H1 (cell line): ENCODE measurements around the gene LARP4B. TPM values are rescaled to one million over a fixed set of nuclear protein-coding genes. Genes with fewer than 3 reads are reported as not detected.

Experiments used
- CBX8 ChIP-seq: fragments of 300-800, 300-1000 bp; sonication (generic); IDR thresholded peaks from 2 replicates; pipeline ENCODE4 v1.7.1; 2016; ENCODE audit warnings: low read depth, low read length, borderline replicate concordance
- CHD2 ChIP-seq: IDR thresholded peaks from 2 replicates; pipeline ENCODE4 v1.6.1; 2012; ENCODE audit warnings: low read length, improper control_type of control experiment
- USF2 ChIP-seq: IDR thresholded peaks from 2 replicates; pipeline ENCODE4 v1.6.1; 2011; ENCODE audit warnings: low read length, improper control_type of control experiment
- polyA plus RNA-seq, 7 experiments: library from polyadenylated mRNA; depleted of rRNA in 3 of 7; stranded (reverse) in 5 of 7; unstranded in 2 of 7; fragments of >200 nt in 5 of 7; fragments of 200-250 nt in 2 of 7; gene quantifications; 1 replicate in 5 of 7; 2 replicates in 1 of 7; 4 replicates in 1 of 7; pipeline versions ENCODE4 v1.2.1 to v1.2.3, GENCODE V29; 2011 to 2013; ENCODE audit warnings: missing spikeins in 2 of 7, mixed read lengths in 2 of 7
- total RNA-seq: library from RNA; stranded (reverse); fragmentation: NEBNext Ultra II Directional; extraction: Animal tissue kit (Norgen Biotek cat#: 25700); gene quantifications from 2 replicates; pipeline ENCODE4 v1.2.1, GENCODE V29; 2021

The LARP4B gene
- total and polyA plus RNA-seq, 2 of the 8 experiments (the other 6 are each of a cell fraction or from before 2014, with no cell fraction given) = 20.1 to 78.6 TPM

- TF ChIP-seq CBX8 (no peak), USF2 (no peak), CHD2 (no peak)
Measured at GRCh38 chr10:898141-898540, 33.4 kb downstream of the LARP4B start (continued).
